ENCODE measurements around the gene PILRB. TPM values are rescaled to one million over a fixed set of nuclear protein-coding genes. Genes with fewer than 3 reads are reported as not detected.
"Not testable (repeated sequence)": the region's sequence is repeated elsewhere in the genome, so short reads cannot be mapped to it uniquely, and the experiment has no call there.

PILRB gene
- total RNA-seq, 3 donors from 2014 or later: 36.4 to 95.3 (median 54.3) TPM

DNA sequence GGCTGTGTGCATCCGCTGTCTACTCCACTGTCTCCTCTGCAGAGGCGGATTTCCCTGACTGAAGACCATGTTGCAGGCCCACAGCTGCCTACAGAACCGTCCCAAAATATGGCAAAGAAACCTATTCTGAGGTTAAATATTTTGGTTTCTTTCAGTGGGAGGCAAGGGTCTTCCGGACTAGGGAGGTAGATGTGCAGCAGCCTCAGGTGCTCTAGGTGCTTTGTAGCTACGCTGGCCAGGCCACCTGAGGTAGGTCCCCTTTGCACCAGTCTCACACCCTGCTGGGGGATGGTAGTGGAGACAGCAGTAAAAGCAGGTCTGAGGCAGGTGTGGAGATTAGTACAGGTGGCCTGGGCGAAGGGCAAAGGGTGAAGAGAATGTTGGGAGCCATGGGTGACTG lies 8.2 kb upstream of the PILRB start:
- intact Hi-C loops (cut with DNase I, micrococcal nuclease): no loop called here

DNA sequence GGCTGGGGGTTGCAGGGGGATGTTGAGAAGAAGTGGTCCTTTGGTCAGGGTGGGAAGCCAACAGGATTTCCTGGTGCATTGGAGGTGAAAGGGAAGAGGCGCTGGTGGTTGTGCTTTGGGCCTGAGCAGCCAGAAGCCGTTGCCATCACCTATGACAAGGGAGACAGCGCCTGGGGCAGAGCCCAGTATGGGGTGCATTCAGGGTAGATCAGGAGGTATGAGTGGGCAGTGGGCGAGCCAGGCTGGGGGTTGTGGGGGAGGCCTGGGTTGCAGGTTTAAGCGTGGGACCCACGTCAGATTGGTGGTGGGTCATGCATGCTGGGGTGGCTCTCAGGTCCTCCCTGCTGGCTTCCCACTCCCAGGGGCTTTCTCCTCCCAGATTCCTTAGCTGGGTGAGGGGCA lies 6.3 kb upstream of the PILRB start:
- Histone ChIP-seq H3K4me1 (ENCODE audit: low read depth) (no peaks in the 10 kb centered on the region), H3K36me3 (ENCODE audit: low read depth) (peaks cover 8% of the 10 kb centered on the region), H3K4me3 (no peak overlapping the region), H3K9me3 (no peaks in the 10 kb centered on the region)
- no peak for TF ChIP-seq CTCF (IDR thresholded peaks at IDR 0.05)
- peak; percentile 7 for ATAC-seq
- intact Hi-C loops (cut with DNase I, micrococcal nuclease): no loop called here
- no peak for DNase-seq

More for the DNA sequence above, 8.2 kb upstream of the PILRB start:
- DNase-seq (no peak), ATAC-seq (no peak)
- Histone ChIP-seq H3K9me3 (no peaks in the 10 kb centered on the region), H3K4me1 (ENCODE audit: low read depth) (no peaks in the 10 kb centered on the region), H3K36me3 (ENCODE audit: low read depth) (peaks cover 13% of the 10 kb centered on the region), H3K4me3 (no peak overlapping the region)
- TF ChIP-seq CTCF (IDR thresholded peaks at IDR 0.05): no peak

GRCh38 chr7:100352230-100352781 lies 5.6 kb upstream of the PILRB start:
- H3K4me3 ChIP-seq; DNase-seq; H3K36me3 ChIP-seq (ENCODE audit: low read depth); H3K4me1 ChIP-seq (ENCODE audit: low read depth); intact Hi-C loops (cut with DNase I, micrococcal nuclease); H3K9me3 ChIP-seq: not testable (repeated sequence)
- peak; percentile 59 for ATAC-seq

DNA sequence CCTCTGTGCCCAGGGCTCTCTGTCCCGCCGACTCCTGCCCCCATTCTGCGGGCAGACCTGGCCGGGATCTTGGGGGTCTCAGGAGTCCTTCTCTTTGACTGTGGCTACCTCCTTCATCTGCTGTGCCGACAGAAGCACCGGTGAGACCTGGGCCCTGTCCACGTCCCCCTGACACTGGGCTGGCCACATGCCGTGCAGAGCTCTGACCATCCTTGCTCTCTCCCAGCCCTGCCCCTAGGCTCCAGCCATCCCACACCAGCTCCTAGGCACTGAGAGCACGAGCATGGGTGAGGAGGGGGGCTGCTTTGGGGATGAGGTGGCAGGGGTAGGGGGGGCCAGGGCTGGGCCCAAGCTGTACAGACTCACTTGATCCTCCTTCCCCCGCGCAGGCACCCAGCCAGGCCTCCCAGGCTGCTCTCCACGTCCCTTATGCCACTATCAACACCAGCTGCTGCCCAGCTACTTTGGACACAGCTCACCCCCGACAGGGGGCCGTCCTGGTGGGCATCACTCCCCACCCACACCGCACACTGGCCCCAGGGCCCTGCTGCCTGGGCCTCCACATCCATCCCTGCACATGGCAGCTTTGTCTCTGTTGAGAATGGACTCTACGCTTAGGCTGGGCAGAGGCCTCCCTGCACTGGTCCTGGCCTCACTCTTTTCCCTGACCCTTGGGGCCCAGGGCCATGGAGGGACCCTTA lies 4.8 kb upstream of the PILRB start:
- no peak for TF ChIP-seq CTCF (IDR thresholded peaks at IDR 0.05)
- Histone ChIP-seq H3K4me1 (ENCODE audit: low read depth) (no peaks in the 10 kb centered on the region), H3K36me3 (ENCODE audit: low read depth) (peaks cover 4% of the 10 kb centered on the region), H3K4me3 (no peak overlapping the region), H3K9me3 (no peaks in the 10 kb centered on the region)
- DNase-seq (no peak), ATAC-seq (no peak)
- intact Hi-C loops (cut with DNase I, micrococcal nuclease): no loop called here

GRCh38 chr7:100353685-100354330 lies 4.1 kb upstream of the PILRB start:
- intact Hi-C loops (cut with DNase I, micrococcal nuclease): no loop called here
- H3K36me3 ChIP-seq (ENCODE audit: low read depth): peaks cover 4% of the 10 kb centered on the region
- H3K4me3 ChIP-seq: no peak overlapping the region
- ATAC-seq (no peak), DNase-seq (no peak)
- H3K9me3 ChIP-seq: no peaks in the 10 kb centered on the region
- H3K4me1 ChIP-seq (ENCODE audit: low read depth): no peaks in the 10 kb centered on the region
- TF ChIP-seq CTCF (IDR thresholded peaks at IDR 0.05): no peak

GRCh38 chr7:100356416-100357068 lies 1.4 kb upstream of the PILRB start:
- ATAC-seq: no peak
- Histone ChIP-seq H3K9me3 (no peaks in the 10 kb centered on the region), H3K36me3 (ENCODE audit: low read depth) (peaks cover 15% of the 10 kb centered on the region), H3K4me3 (no peak overlapping the region), H3K4me1 (ENCODE audit: low read depth) (no peaks in the 10 kb centered on the region)
- no peak for DNase-seq
- intact Hi-C loops (cut with DNase I, micrococcal nuclease): no loop called here
- TF ChIP-seq CTCF (IDR thresholded peaks at IDR 0.05): no peak

All from mucosa of descending colon (tissue), 3 donors.